GM21367 (cell line): ENCODE measurements around the gene SLC22A1.
"Not testable (repeated sequence)": the region's sequence is repeated elsewhere in the genome, so short reads cannot be mapped to it uniquely, and the experiment has no call there.

Source experiments
- ATAC-seq: cut with Tn5 transposase; IDR thresholded peaks from one replicate; pipeline ENCODE4 v1.9.1; 2021; ENCODE audit not compliant: unreplicated experiment

SLC22A1 gene

DNA sequence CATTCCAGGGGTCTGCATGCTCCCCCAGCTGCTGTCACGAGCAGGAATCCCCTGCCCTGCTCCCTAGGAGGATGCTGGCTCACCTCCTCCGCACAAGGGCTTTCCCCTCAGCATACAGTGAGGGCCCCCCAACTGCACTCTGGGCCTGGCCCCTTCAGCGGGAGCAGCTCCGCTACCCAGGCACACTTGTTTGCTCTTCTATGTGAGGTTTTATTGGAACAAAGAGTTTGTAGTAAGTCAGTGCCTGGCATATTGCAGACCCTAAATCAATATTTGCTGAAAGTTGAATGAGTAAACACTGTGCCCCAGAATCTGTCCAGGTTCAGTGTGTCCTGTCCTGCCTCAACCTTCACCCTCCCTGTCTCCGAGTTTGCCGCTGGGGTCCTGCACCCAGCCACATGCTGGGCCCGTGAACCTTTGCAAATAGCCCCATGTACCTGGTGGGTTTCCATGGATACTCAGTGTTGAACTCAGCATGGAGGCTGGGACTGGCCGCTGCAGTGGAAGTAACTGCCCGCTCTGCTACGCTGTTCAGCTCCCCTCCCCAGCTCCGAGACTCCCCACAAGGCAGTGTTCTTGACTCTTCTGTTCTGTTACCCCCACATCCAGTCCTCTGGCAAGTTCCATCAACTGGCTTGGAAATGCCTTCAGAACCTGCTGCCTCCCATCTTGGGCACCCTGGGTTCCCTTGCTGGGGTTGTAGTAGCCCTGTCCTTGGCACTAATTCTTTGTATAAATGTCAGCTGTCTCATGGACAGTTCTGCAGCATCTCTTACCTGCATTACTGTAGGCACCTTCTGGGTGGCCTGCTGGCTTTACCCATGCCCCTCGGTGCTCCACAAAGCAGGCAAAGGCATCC, 15.7 kb downstream of the SLC22A1 start:
- ATAC-seq, result no peak

DNA sequence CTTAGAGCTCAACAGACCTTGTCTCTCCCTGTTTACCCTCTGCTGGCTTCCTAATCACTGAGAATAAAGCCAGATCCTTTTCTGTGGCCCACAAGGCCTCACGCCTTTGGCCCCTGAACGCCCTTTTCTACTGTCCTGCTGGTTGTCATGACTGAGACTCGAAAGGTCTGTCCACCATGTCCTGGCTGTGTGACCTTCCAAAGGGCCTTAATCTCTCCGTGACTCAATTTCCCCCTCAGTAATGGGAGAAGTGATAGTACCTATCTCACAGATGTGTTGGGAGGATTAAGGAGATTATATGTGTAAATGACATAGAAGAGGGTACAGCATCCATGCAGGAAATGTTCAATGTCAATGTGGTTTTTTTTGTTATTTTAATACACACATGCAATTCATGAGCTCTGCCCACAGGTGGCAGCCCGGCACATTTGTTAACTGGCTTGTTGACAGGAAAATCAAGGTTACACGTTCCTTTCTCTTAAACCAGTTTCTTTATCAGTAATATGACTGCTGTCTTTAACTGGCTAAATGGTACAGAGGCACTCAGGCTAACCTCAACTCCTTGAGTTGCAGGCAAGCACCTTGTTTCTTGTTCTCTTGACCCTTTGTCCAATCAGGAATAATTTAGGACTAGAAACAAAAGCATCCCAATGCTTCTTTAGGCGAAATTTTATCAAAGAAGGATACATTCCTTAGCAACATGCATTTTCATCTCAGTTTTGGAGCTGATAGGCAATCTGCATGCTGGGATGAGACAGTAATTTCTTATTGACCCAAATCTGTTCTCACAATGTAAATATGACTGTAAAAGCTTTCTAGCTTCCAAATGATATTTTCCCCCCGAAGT, 16.6 kb downstream of the SLC22A1 start:
- peak; percentile 54 for ATAC-seq

DNA sequence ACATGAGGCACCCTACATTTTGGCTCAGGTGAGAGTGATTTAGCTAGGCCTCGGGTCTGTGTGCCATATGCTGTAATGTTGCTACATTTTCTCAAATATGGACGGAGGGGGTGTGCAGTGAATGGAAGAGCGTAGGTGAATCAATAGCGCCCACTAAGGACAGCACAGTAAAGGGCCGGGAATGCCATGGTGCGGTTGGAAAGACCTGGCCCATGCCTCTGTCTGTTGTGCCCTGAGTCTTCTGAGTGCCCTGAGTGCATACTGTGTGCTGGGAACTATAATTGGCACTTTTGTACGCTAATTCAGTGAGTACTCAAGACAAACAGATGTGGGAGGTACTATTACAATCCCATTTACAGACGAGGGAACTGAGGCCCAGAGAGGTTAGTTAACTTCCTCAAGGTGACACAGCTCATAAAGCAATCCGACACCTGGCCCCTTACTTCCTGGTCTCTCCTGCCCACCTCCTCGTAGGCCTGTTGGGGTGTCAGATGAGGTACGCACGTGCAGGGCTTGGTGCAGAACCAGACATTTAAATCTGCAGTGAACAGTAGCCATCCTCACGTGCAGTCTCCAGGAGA, 17.3 kb downstream of the SLC22A1 start:
- ATAC-seq, result no peak

DNA sequence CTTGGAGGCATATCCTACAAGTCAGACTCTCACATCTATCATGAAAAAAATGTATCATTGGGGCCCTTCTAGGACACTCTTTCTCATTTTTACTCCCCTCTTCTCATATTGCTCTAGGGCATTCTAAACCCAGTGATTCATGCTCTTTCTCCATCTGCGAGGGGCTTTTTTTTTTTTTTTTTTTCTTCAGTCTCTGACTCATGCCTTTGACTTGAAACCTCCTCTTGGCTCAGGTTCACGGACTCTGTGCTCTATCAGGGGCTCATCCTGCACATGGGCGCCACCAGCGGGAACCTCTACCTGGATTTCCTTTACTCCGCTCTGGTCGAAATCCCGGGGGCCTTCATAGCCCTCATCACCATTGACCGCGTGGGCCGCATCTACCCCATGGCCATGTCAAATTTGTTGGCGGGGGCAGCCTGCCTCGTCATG, 17.8 kb downstream of the SLC22A1 start:
- ATAC-seq, result no peak

DNA sequence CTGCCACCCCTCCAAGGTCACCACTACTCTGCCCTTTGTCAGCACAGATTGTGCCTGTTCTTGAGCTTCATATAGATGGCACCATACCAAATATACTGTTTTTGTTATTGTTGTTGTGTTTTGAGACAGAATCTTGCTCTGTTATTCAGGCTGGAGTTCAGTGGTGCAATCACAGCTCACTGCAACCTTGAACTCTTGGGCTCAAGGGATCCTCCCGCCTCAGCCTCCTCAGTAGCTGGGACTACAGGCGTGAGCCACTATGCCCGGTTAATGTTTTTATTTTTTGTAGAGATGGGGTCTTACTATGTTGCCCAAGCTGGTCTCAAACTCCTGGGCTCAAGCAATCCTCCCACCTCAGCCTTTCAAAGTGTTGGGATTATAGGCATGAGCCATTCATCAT, 18.9 kb downstream of the SLC22A1 start:
- not testable (repeated sequence) for ATAC-seq

DNA sequence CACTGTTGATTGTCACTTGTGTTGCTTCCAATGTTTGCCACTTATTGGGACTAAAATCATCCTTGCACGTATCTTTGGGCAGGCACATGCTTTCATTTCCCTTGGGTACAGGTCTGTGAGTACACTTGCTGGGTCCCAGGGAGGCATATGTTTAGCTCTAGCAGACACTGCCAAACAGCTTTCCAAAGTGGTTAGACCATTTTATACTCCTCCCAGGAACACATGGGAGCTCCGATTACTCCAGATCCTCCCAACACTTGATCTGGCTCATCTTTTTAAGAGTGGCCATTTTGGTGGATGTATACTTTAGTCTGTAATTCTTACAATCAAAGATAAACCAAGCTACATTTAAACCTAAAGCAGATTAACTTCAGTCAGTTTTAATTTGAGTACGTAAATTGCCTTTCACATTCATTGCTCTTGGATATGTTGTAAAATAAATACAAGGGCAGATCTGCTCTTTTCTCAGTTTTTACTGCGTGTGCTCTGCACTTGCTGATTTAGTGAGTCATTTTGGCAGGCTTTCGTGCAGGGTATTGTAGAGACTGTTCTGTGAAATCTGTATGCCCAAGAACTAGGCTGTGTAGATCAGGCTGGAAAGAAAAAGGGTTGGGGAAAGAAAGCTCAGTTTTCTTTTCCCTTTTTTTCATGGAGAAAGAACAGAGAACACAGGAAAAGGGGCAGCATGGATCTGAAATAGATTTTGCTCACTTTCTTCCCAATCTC, 19.5 kb downstream of the SLC22A1 start:
- ATAC-seq, result no peak

DNA sequence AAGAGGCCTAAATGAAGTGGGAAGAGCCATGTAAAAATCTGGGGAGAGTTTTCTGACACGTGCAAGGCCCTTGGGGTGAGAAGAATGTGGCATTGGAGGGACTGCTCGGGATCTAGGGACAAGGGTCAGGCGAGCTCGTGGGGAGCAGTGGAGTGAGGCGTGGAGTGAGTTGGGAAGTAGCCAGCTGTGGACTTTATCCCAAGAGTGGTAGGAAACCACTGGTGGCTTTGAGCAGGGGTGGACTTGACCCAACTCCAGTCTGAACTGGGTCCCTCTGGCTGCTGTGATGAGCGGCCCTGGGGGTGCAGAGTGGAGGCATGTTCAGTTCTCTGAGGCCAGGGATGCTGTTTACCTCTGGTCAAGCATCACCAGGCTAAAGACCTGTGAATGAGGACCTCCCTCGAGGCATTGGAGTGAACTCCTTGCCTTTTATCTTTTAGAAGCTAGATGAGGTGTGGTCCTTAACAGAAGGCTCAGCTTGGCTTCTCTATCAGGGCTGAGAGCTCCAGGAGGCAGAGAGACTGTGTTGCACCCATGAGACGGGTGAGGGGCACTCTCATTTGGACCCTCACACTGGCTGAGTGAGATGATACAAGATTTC, 20.6 kb downstream of the SLC22A1 start:
- no peak for ATAC-seq

DNA sequence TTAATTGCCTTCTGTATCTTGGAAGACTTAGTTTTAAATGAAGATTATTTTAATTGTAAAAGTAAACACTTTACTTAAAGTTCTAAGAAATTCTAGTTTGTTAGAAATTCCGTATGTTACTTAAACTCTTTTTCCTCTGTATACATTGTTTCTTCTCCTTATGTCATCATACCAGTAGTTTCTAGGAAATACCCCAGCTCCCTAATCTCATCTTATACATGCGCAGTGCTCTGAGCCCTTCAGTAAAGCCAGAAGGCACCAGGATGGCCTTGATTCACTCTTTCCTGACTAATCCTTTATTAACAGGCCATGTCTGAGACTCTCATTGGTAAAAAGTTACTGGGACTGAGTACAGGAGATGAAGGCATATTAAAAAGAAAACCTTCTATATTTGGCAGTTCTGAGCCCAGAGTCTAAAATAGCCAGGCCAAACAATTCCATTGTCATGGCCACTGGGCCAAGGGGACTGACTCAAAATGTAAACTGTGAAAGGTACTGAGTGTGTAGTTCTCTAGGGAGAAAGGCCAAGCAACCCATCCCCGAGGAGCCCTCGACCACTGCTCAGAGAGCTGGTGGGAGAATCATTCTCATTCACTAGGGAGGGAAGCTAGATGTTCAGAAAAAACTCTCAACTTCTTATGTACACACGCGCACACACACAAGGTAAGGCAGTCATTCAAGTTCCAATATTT, 25.0 kb downstream of the SLC22A1 start:
- ATAC-seq, result no peak

DNA sequence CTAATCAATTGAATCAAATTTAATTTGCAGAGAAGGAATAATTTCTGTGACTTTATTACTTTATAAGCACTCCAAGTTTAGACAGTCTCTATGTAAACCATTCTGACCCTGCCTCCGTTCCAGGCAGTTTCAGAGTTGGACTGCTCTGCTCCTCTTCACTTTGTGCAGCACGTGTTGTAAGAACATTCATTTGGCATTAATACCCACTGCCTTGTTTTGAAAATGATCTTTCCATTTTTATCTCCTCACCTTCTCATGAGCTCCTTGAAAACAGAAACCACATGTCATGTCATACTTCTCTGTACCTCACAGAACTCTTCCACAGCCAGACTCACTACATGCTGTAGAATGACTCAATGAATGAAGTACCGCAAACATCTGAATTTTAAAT, 25.5 kb downstream of the SLC22A1 start:
- no peak for ATAC-seq

DNA sequence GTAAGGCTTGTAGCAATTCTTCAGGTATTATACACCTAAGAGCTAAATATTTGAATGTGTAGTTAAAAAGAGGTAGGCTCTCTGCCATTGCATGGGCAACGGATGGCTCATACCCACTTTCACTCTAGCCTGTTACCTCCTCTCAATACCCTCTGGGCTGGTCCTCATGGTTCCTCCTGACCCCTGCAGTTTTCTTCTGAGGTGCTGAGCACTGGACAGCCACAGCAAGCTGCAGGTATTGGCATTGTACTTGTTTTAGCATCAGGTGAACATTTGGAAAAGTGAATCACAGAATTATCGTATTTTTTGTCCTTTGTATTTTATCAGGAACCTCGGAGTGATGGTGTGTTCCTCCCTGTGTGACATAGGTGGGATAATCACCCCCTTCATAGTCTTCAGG, 32.9 kb downstream of the SLC22A1 start:
- no peak for ATAC-seq

DNA sequence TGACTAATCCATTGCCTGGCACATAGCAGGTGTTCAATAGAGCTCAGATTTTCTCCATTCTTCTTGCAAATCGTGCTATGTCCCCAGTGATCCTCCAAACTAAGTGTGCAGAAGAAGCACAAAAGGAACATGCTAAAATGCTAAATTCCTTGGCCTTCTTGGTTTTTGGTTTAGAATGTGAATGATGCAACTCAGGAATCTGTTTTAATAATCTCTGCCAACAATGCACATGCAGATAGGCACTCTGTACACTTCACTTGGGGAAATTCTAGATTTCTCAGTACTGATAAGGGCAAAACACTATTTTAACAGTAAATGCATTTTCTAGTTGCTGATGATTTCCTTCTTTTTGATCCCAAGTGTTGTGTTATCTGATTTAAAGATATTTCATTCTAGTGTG, 35.2 kb downstream of the SLC22A1 start:
- ATAC-seq, result no peak

DNA sequence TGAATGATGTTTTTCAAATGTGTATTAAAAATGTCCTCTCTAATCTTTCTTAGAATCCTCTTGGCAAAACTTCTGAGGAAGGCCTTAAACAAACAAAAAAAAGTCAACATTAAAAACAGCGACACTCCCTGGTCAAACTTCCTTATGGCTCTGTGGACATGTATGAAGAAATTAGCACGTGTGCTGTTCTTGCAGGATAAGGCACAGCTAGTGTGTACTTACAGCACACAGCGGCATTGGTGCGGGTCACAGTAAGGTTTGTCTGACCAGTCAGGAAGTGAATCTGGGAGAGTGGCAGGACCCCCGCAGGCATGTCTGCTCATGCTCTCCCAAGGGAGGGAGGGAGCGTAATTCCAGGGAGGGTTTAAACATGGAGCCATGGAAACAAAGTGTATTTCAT, 38.8 kb downstream of the SLC22A1 start:
- ATAC-seq, result no peak

DNA sequence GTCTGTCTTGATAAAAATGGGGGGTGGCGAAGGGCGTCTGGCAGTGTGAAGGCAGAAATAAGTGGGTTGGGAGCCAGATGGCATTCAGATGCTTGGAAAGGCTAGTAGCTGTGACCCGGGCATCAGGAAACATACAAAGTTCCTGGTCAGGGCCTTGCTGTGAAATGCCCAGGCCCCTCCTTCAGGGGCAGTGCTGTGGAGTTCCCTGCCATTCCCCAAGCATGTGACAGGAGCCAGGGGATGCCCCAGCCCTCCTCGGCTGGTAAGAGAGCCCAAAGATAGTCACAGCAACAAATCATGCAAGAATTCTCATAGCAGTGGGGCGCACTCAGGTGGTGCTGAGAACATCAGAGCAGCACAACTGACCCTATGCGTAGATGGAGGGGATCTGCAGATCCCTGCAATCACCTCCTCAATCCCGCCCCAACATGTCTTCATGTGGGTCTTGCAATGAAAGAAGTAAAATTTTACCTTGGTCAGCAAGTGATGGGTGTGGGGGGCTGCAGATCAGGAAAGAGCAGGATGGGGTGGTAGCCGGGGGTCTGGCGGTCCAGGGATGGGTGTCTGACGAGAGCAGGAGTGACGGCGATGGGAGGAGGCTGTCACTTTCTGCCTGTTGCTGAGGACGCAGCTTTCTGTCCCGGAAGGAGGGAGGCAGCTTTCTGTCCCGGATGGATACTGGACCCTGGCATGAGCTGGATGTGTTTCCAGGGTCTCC, 39.5 kb downstream of the SLC22A1 start:
- ATAC-seq, result no peak

DNA sequence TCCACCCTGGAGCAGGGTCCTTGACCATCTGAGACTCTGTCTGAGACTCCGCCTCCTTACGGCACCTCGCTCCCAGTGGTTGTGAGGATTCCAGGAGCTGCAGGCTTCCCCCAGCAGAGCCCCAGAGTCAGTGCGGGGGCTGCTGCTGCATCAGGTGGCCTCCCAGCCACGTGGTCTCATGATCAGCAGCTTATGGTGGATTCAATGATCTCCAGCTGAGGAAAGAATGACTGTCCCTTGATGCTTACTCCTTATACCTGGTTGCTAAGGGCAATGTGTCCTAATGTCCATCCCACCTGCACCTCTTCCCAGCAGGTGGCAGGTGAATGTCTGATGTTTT, 40.0 kb downstream of the SLC22A1 start:
- no peak for ATAC-seq

DNA sequence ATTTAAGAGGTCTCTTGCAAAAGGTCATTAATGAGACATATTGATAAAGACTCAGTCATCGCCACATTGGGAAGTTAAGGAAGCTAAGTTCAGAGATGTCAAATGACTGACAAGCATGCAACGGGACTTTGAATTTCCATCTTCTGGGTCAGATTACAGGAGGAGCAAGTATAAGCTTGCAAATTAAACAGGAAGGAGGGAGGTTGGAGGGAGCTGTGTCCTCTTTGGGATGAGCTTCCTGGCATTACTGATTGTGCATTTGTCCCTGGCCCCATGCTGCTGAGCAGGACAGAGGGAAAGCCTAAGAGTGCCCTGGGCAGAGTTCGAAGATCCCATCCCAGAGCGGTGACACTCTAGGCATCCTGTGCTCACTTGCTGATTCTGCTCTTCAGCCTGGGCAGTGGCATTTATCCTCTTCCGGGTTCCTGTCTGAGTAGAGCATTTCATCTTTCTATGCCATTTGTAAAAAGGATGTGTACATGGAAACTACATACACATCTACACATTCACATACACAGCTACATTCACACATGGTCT, 40.5 kb downstream of the SLC22A1 start:
- no peak for ATAC-seq

DNA sequence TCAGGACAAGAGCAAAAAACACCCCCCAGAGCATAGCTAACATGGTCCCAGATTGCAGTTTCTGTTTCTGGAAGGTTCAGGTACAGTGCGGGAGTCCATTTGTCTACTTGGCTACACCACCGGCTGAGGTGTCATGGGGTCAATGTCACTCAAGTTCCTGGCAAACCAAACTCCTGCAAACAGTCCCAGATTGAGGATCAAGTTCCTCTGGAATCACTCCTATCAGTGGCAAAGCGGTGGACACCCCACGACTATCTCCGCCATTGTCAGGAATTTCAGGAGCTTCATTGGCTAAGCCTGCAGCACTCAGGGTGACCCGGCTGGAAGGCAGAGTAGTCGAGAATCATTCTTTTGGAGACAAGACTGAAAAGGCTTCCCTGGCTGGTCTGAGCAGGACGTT, 41.8 kb downstream of the SLC22A1 start:
- no peak for ATAC-seq

DNA sequence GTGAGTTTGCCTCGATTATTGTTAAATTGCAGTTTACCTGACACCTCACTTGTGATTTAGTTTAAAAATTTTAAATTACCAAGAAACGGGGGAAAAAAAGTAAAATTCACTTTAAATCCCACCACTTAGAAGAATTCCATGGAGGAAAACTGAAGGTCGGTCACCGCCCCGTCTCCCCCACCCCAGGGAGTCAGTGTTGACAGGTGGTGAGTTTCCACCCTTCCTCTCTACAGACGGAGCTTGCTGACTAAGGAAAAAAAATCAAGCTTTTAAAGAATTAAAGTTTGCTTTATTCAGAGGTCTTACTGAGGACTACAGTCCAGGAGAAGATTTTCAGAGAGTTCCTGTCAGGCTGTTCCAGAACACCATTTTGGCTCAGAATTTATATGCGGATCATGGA, 42.3 kb downstream of the SLC22A1 start:
- no peak for ATAC-seq

DNA sequence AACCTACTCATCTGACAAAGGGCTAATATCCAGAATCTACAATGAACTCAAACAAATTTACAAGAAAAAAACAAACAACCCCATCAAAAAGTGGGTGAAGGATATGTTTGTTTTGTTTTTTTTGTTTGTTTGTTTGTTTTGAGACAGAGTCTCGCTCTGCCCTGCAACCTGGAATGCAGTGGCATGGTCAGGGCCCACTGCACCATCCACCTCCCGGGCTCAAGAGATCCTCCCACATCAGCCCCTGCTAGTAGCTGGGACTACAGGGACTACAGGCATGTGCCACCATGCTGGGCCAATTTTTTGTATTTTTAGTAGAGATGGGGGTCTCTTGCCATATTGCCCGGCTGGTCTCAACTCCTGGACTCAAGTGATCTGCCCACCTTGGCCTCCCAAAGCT, 44.3 kb downstream of the SLC22A1 start:
- ATAC-seq, result not testable (repeated sequence)
